AG08396 (cell line): Measurements from ENCODE around the gene VWF.

Experiments
- DNase-seq: peaks from one replicate; pipeline ENCODE4 v3.0.0; 2012; ENCODE audit warnings: low spot score, mixed read lengths

The VWF gene

GRCh38 chr12:5912011-5912410, 212.5 kb downstream of the VWF start:
- no peak for DNase-seq

GRCh38 chr12:5910790-5911548, 213.5 kb downstream of the VWF start:
- DNase-seq = no peak

GRCh38 chr12:5909560-5909959, 214.9 kb downstream of the VWF start:
- DNase-seq = no peak

- no peak for DNase-seq
Observed at GRCh38 chr12:5908251-5908650, 216.2 kb downstream of the VWF start.

GRCh38 chr12:5907807-5908206, 216.7 kb downstream of the VWF start:
- DNase-seq = no peak

- no peak for DNase-seq
Observed at GRCh38 chr12:5905757-5906156, 218.7 kb downstream of the VWF start.

GRCh38 chr12:5904969-5905368, 219.5 kb downstream of the VWF start:
- no peak for DNase-seq

GRCh38 chr12:5904441-5904840, 220.0 kb downstream of the VWF start:
- no peak for DNase-seq

GRCh38 chr12:5902736-5903135, 221.7 kb downstream of the VWF start:
- no peak for DNase-seq

GRCh38 chr12:5901416-5901815, 223.1 kb downstream of the VWF start:
- no peak for DNase-seq

GRCh38 chr12:5900533-5901205, 223.8 kb downstream of the VWF start:
- no peak for DNase-seq

GRCh38 chr12:5900076-5900475, 224.4 kb downstream of the VWF start:
- DNase-seq = no peak

GRCh38 chr12:5899675-5900074, 224.8 kb downstream of the VWF start:
- no peak for DNase-seq

GRCh38 chr12:5898874-5899273, 225.6 kb downstream of the VWF start:
- DNase-seq = no peak
